GM19099 (cell line): ENCODE results near the gene TANC1.

Experiments
- POLR2A ChIP-seq: IDR thresholded peaks from 3 replicates; pipeline ENCODE4 v1.6.1; 2011; ENCODE audit warnings: low read depth; ENCODE audit not compliant: insufficient read length; ENCODE audit errors: extremely low read depth

The TANC1 gene

GRCh38 chr2:159071190-159071915, 102.9 kb downstream of the TANC1 start:
- TF ChIP-seq POLR2A: no peak

GRCh38 chr2:159072795-159073194, 104.4 kb downstream of the TANC1 start:
- TF ChIP-seq POLR2A: no peak

GRCh38 chr2:159073256-159073655, 104.8 kb downstream of the TANC1 start:
- no peak for TF ChIP-seq POLR2A

- TF ChIP-seq POLR2A: no peak
Observed at GRCh38 chr2:159074605-159075004, 106.2 kb downstream of the TANC1 start.

- no peak for TF ChIP-seq POLR2A
Observed at GRCh38 chr2:159075727-159076126, 107.3 kb downstream of the TANC1 start.

- TF ChIP-seq POLR2A: no peak
Observed at GRCh38 chr2:159076241-159076640, 107.8 kb downstream of the TANC1 start.

- no peak for TF ChIP-seq POLR2A
Observed at GRCh38 chr2:159077869-159078268, 109.4 kb downstream of the TANC1 start.

GRCh38 chr2:159078443-159078842, 110.0 kb downstream of the TANC1 start:
- no peak for TF ChIP-seq POLR2A

- no peak for TF ChIP-seq POLR2A
Observed at GRCh38 chr2:159080641-159081040, 112.2 kb downstream of the TANC1 start.

GRCh38 chr2:159082119-159082518, 113.7 kb downstream of the TANC1 start:
- TF ChIP-seq POLR2A: no peak

GRCh38 chr2:159084384-159085370, 116.2 kb downstream of the TANC1 start:
- no peak for TF ChIP-seq POLR2A

GRCh38 chr2:159086342-159086741, 117.9 kb downstream of the TANC1 start:
- TF ChIP-seq POLR2A: no peak

GRCh38 chr2:159086826-159087225, 118.4 kb downstream of the TANC1 start:
- TF ChIP-seq POLR2A: no peak

GRCh38 chr2:159088906-159089305, 120.5 kb downstream of the TANC1 start:
- no peak for TF ChIP-seq POLR2A

- TF ChIP-seq POLR2A: no peak
Observed at GRCh38 chr2:159089543-159089942, 121.1 kb downstream of the TANC1 start.
